HFFc6 (cell line): ENCODE results near the gene KIF2A. TPM values are rescaled to one million over a fixed set of nuclear protein-coding genes. Genes with fewer than 3 reads are reported as not detected.
"Not testable (repeated sequence)": the region's sequence is repeated elsewhere in the genome, so short reads cannot be mapped to it uniquely, and the experiment has no call there.

Experiments used
- DNase-seq: peaks from one replicate; pipeline ENCODE4 v3.0.0-alpha.2; 2018
- H3K27ac Mint-ChIP-seq: 2 replicates; pipeline ENCODE4 v1.8.0; 2020; ENCODE audit warnings: mild to moderate bottlenecking, mixed read lengths
- H3K27me3 Mint-ChIP-seq: 2 replicates; pipeline ENCODE4 v1.8.0; 2021; ENCODE audit warnings: mild to moderate bottlenecking, moderate library complexity, mixed read lengths; ENCODE audit not compliant: insufficient read depth
- H3K36me3 Mint-ChIP-seq: 2 replicates; pipeline ENCODE4 v1.8.0; 2021; ENCODE audit warnings: low read depth, mixed read lengths
- H3K4me1 Mint-ChIP-seq: 2 replicates; pipeline ENCODE4 v1.8.0; 2020; ENCODE audit warnings: low read depth, mixed read lengths
- H3K4me3 Mint-ChIP-seq: 2 replicates; pipeline ENCODE4 v1.8.0; 2020; ENCODE audit warnings: mild to moderate bottlenecking, moderate library complexity, mixed read lengths
- H3K9me3 Mint-ChIP-seq: 2 replicates; pipeline ENCODE4 v1.8.0; 2020; ENCODE audit warnings: mild to moderate bottlenecking, mixed read lengths
- CTCF ChIP-seq: fragments of 200-600 bp; sonication (generic); IDR thresholded peaks from 2 replicates; pipeline ENCODE4 v1.5.0; 2021; ENCODE audit warnings: antibody characterized with exemption, mild to moderate bottlenecking
- total RNA-seq, 6 experiments: library from RNA; stranded (reverse); fragmentation: NEBNext Ultra II Directional; extraction: Animal tissue kit (Norgen Biotek cat#: 25700); gene quantifications; 2 replicates in 1 of 6; 3 replicates in 5 of 6; pipeline ENCODE4 v1.2.3, GENCODE V29; 2021

KIF2A gene
- total RNA-seq, 6 experiments from 2014 or later: 39.9 to 54.0 (median 49.3) TPM

GRCh38 chr5:62289813-62290212 lies 16.2 kb upstream of the KIF2A start:
- TF ChIP-seq CTCF: no peak
- Mint-ChIP-seq H3K4me3 (no peak overlapping the region), H3K9me3 (no peaks in the 10 kb centered on the region), H3K4me1 (no peaks in the 10 kb centered on the region), H3K36me3 (no peaks in the 10 kb centered on the region), H3K27me3 (peaks cover 26% of the 10 kb centered on the region), H3K27ac (no peak overlapping the region)
- no peak for DNase-seq

DNA sequence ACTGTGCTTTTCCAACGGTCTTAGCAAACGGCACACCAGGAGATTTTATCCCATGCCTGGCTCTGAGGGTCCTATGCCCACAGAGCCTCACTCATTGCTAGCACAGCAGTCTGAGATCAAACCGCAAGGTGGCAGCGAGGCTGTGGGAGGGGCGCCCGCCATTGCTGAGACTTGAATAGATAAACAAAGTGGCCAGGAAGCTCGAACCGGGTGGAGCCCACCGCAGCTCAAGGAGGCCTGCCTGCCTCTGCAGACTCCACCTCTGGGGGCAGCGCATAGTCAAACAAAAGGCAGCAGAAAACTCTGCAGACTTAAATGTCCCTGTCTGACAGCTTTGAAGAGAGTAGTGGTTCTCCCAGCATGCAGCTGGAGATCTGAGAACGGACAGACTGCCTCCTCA lies 14.2 kb upstream of the KIF2A start:
- H3K27ac Mint-ChIP-seq, H3K36me3 Mint-ChIP-seq, DNase-seq, H3K4me1 Mint-ChIP-seq, H3K9me3 Mint-ChIP-seq, H3K4me3 Mint-ChIP-seq: not testable (repeated sequence)
- peaks cover 16% of the 10 kb centered on the region for H3K27me3 Mint-ChIP-seq
- peak; percentile 9; the same call in 1 of the 2 replicates for TF ChIP-seq CTCF

DNA sequence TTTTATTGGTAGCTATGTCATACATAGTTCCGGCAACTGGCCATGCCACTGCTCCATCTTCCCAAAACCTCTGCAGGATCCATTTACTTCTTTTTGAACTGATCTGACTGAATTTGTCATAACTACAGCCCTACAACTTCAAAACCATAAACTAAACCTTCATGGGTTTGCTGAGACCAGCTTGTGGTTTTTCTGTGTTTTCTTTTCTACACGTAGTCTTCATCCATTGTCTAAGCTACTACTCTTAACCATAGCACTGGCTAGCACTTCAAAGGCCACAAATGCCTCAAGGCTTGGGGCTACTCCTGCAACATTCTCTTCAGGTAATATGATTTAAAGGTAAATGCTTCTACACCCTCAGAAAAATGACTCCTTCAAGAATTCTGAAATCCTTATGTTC lies 9.0 kb upstream of the KIF2A start:
- no peak overlapping the region for H3K4me3 Mint-ChIP-seq
- H3K27me3 Mint-ChIP-seq: peaks cover 8% of the 10 kb centered on the region
- H3K4me1 Mint-ChIP-seq: no peaks in the 10 kb centered on the region
- H3K27ac Mint-ChIP-seq: no peak overlapping the region
- no peak for DNase-seq
- no peak for TF ChIP-seq CTCF
- no peaks in the 10 kb centered on the region for H3K9me3 Mint-ChIP-seq
- no peaks in the 10 kb centered on the region for H3K36me3 Mint-ChIP-seq

GRCh38 chr5:62298118-62298517 lies 7.9 kb upstream of the KIF2A start:
- Mint-ChIP-seq H3K4me3 (no peak overlapping the region), H3K27me3 (peaks cover 10% of the 10 kb centered on the region), H3K4me1 (no peaks in the 10 kb centered on the region), H3K9me3 (no peaks in the 10 kb centered on the region), H3K27ac (no peak overlapping the region), H3K36me3 (no peaks in the 10 kb centered on the region)
- no peak for DNase-seq
- TF ChIP-seq CTCF: no peak

DNA sequence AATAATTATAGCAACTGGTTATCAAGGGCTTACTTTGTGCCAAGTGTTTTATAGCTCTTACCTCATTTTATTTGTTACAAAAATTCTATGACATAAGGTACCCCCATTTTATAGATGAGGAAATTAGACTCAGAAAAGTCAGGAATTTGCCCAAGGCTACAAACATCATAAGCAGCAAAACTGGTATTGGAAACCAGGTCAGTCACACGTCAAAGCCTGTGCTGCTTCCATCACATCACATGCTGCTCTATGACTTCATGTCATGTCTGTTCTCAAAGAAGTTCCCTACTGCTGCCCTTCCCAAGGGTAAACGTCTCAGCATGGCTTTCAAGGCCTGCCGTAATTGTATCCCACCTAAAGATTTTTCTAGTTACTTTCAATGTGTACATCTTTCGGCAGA lies 6.9 kb upstream of the KIF2A start:
- DNase-seq: no peak
- H3K27me3 Mint-ChIP-seq: peaks cover 5% of the 10 kb centered on the region
- no peak for TF ChIP-seq CTCF
- H3K36me3 Mint-ChIP-seq: no peaks in the 10 kb centered on the region
- H3K4me1 Mint-ChIP-seq: no peaks in the 10 kb centered on the region
- no peak overlapping the region for H3K27ac Mint-ChIP-seq
- no peak overlapping the region for H3K4me3 Mint-ChIP-seq
- H3K9me3 Mint-ChIP-seq: no peaks in the 10 kb centered on the region

GRCh38 chr5:62299600-62299999 lies 6.4 kb upstream of the KIF2A start:
- peaks cover 5% of the 10 kb centered on the region for H3K27me3 Mint-ChIP-seq
- H3K27ac Mint-ChIP-seq: no peak overlapping the region
- DNase-seq: no peak
- TF ChIP-seq CTCF: no peak
- H3K9me3 Mint-ChIP-seq: no peaks in the 10 kb centered on the region
- no peak overlapping the region for H3K4me3 Mint-ChIP-seq
- H3K36me3 Mint-ChIP-seq: no peaks in the 10 kb centered on the region
- no peaks in the 10 kb centered on the region for H3K4me1 Mint-ChIP-seq
